ENCODE results near the gene ATP11C.
"Not testable (repeated sequence)": the region's sequence is repeated elsewhere in the genome, so short reads cannot be mapped to it uniquely, and the experiment has no call there.

ATP11C gene

GRCh38 chrX:139924069-139924695 is 8.7 kb downstream of the ATP11C start:
- no peak for DNase-seq (ENCODE audit: low spot score)

- not testable (repeated sequence) for DNase-seq (ENCODE audit: low spot score)
Measured at GRCh38 chrX:139921142-139921541, 11.7 kb downstream of the ATP11C start.

GRCh38 chrX:139920316-139920715 is 12.5 kb downstream of the ATP11C start:
- DNase-seq (ENCODE audit: low spot score): no peak

- no peak for DNase-seq (ENCODE audit: low spot score)
Measured at GRCh38 chrX:139914421-139914820, 18.4 kb downstream of the ATP11C start.

- DNase-seq (ENCODE audit: low spot score): no peak
Measured at GRCh38 chrX:139909712-139910111, 23.1 kb downstream of the ATP11C start.

GRCh38 chrX:139907078-139907477 is 25.8 kb downstream of the ATP11C start:
- DNase-seq (ENCODE audit: low spot score): no peak

- no peak for DNase-seq (ENCODE audit: low spot score)
Measured at GRCh38 chrX:139905743-139906142, 27.1 kb downstream of the ATP11C start.

- DNase-seq (ENCODE audit: low spot score): no peak
Measured at GRCh38 chrX:139905051-139905450, 27.8 kb downstream of the ATP11C start.

GRCh38 chrX:139903210-139903609 is 29.6 kb downstream of the ATP11C start:
- no peak for DNase-seq (ENCODE audit: low spot score)

GRCh38 chrX:139902559-139902958 is 30.3 kb downstream of the ATP11C start:
- DNase-seq (ENCODE audit: low spot score): no peak

- DNase-seq (ENCODE audit: low spot score): no peak
Measured at GRCh38 chrX:139898334-139898733, 34.5 kb downstream of the ATP11C start.

- no peak for DNase-seq (ENCODE audit: low spot score)
Measured at GRCh38 chrX:139892512-139892911, 40.3 kb downstream of the ATP11C start.

GRCh38 chrX:139890991-139891700 is 41.7 kb downstream of the ATP11C start:
- DNase-seq (ENCODE audit: low spot score): peak; percentile 34

GRCh38 chrX:139889760-139890159 is 43.1 kb downstream of the ATP11C start:
- no peak for DNase-seq (ENCODE audit: low spot score)

GRCh38 chrX:139883984-139884383 is 48.9 kb downstream of the ATP11C start:
- DNase-seq (ENCODE audit: low spot score): no peak

GRCh38 chrX:139882299-139882698 is 50.6 kb downstream of the ATP11C start:
- DNase-seq (ENCODE audit: low spot score): no peak

GRCh38 chrX:139881572-139881971 is 51.3 kb downstream of the ATP11C start:
- DNase-seq (ENCODE audit: low spot score): no peak

GRCh38 chrX:139881130-139881529 is 51.7 kb downstream of the ATP11C start:
- DNase-seq (ENCODE audit: low spot score): no peak

GRCh38 chrX:139877710-139878414 is 55.0 kb downstream of the ATP11C start:
- no peak for DNase-seq (ENCODE audit: low spot score)

GRCh38 chrX:139875841-139876240 is 57.0 kb downstream of the ATP11C start:
- no peak for DNase-seq (ENCODE audit: low spot score)

GRCh38 chrX:139869796-139870195 is 63.1 kb downstream of the ATP11C start:
- DNase-seq (ENCODE audit: low spot score): no peak

- DNase-seq (ENCODE audit: low spot score): no peak
Measured at GRCh38 chrX:139864640-139865039, 68.2 kb downstream of the ATP11C start.

GRCh38 chrX:139862208-139862607 is 70.6 kb downstream of the ATP11C start:
- no peak for DNase-seq (ENCODE audit: low spot score)

Measured in hepatic stellate cell (primary cell).